Neural cell (in vitro differentiated cells): Measurements from ENCODE around the gene PGS1. TPM values are rescaled to one million over a fixed set of nuclear protein-coding genes. Genes with fewer than 3 reads are reported as not detected.
"Not testable (repeated sequence)": the region's sequence is repeated elsewhere in the genome, so short reads cannot be mapped to it uniquely, and the experiment has no call there.

ENCODE experiments used
- H2AFZ ChIP-seq: fragments of 200-600, 300-800 bp; sonication (generic), shearing (Covaris generic); 2 replicates; pipeline ENCODE4 v1.6.0; 2014; ENCODE audit warnings: low read depth, mild to moderate bottlenecking, antibody characterized with exemption, low read length, moderate library complexity
- H3F3A ChIP-seq: fragments of 200-600 bp; shearing (Covaris generic); 2 replicates; pipeline ENCODE4 v1.6.1; 2016; ENCODE audit warnings: mild to moderate bottlenecking, moderate library complexity, mixed read lengths, antibody characterized with exemption, low read length; ENCODE audit not compliant: insufficient read depth, poor library complexity, severe bottlenecking
- H3K27ac ChIP-seq: fragments of 200-600, 300-800 bp; sonication (generic), shearing (Covaris generic); 2 replicates; pipeline ENCODE4 v1.5.1; 2014; ENCODE audit warnings: mild to moderate bottlenecking, low read length, moderate library complexity
- H3K27me3 ChIP-seq: fragments of 300-800, 200-600 bp; sonication (generic), shearing (Covaris generic); 2 replicates; pipeline ENCODE4 v1.6.0; 2014; ENCODE audit warnings: mild to moderate bottlenecking, low read depth, low read length, moderate library complexity; ENCODE audit not compliant: insufficient read depth
- H3K36me3 ChIP-seq: fragments of 300-800, 200-600 bp; sonication (generic), shearing (Covaris generic); 2 replicates; pipeline ENCODE4 v1.5.1; 2014; ENCODE audit warnings: mild to moderate bottlenecking, antibody characterized with exemption, low read length, moderate library complexity; ENCODE audit not compliant: insufficient read depth
- H3K4me2 ChIP-seq: fragments of 300-800, 200-600 bp; sonication (generic), shearing (Covaris generic); 2 replicates; pipeline ENCODE4 v1.6.0; 2014; ENCODE audit warnings: mild to moderate bottlenecking, low read length
- H3K4me3 ChIP-seq: fragments of 300-800, 200-600 bp; sonication (generic), shearing (Covaris generic); 2 replicates; pipeline ENCODE4 v1.5.1; 2014; ENCODE audit warnings: mild to moderate bottlenecking, low read length, moderate library complexity
- H3K79me2 ChIP-seq: fragments of 200-600 bp; shearing (Covaris generic); replicated peaks from 2 replicates; pipeline ENCODE4 v1.6.0; 2014; ENCODE audit warnings: mild to moderate bottlenecking, low read length, moderate library complexity; ENCODE audit not compliant: insufficient read depth
- H3K9ac ChIP-seq: fragments of 300-800, 200-600 bp; sonication (generic), shearing (Covaris generic); 2 replicates; pipeline ENCODE4 v1.6.1; 2016; ENCODE audit warnings: mild to moderate bottlenecking, low read length, mixed read lengths
- H3K9me2 ChIP-seq: fragments of 200-600 bp; shearing (Covaris generic); 2 replicates; pipeline ENCODE4 v1.6.1; 2016; ENCODE audit warnings: mild to moderate bottlenecking, low read length, mixed read lengths; ENCODE audit not compliant: insufficient read depth
- H3K9me3 ChIP-seq: fragments of 200-600, 300-800 bp; sonication (generic), shearing (Covaris generic); 2 replicates; pipeline ENCODE4 v1.6.1; 2016; ENCODE audit warnings: mild to moderate bottlenecking, mixed run types, low read length, moderate library complexity, mixed read lengths
- H4K20me1 ChIP-seq: fragments of 200-600 bp; shearing (Covaris generic); 2 replicates; pipeline ENCODE4 v1.6.1; 2016; ENCODE audit warnings: mild to moderate bottlenecking, mixed run types; ENCODE audit not compliant: insufficient read depth
- EP300 ChIP-seq: fragments of 450-650 bp; conservative IDR thresholded peaks from 2 replicates; pipeline ENCODE4 v1.6.1; 2014; ENCODE audit warnings: antibody characterized with exemption, mild to moderate bottlenecking, moderate library complexity; ENCODE audit not compliant: poor library complexity, severe bottlenecking
- EZH2 ChIP-seq: fragments of 200-600, 300-800 bp; shearing (Covaris generic), sonication (generic); IDR thresholded peaks from 2 replicates; pipeline ENCODE4 v1.6.1; 2014; ENCODE audit warnings: antibody characterized with exemption, low read length, borderline replicate concordance, mild to moderate bottlenecking; ENCODE audit not compliant: insufficient read depth, poor library complexity, severe bottlenecking
- MXI1 ChIP-seq: fragments of 450-650 bp; conservative IDR thresholded peaks from 2 replicates; pipeline ENCODE4 v1.6.1; 2014; ENCODE audit warnings: antibody characterized with exemption, mild to moderate bottlenecking; ENCODE audit not compliant: poor library complexity, severe bottlenecking
- POLR2AphosphoS5 ChIP-seq: IDR thresholded peaks from 2 replicates; pipeline ENCODE4 v1.6.1; 2012
- RAD21 ChIP-seq: fragments of 450-650 bp; conservative IDR thresholded peaks from 2 replicates; pipeline ENCODE4 v1.6.1; 2014; ENCODE audit warnings: antibody characterized with exemption, mild to moderate bottlenecking, moderate library complexity
- SMC3 ChIP-seq: fragments of 450-650 bp; conservative IDR thresholded peaks from 2 replicates; pipeline ENCODE4 v1.6.1; 2014; ENCODE audit warnings: antibody characterized with exemption, mild to moderate bottlenecking, moderate library complexity; ENCODE audit not compliant: poor library complexity
- TAF1 ChIP-seq: IDR thresholded peaks from 2 replicates; pipeline ENCODE4 v1.6.1; 2012; ENCODE audit warnings: low read depth
- polyA plus RNA-seq: library from polyadenylated mRNA; depleted of rRNA; stranded (reverse); fragments of >200 nt; gene quantifications from 2 replicates; pipeline ENCODE4 v1.2.3, GENCODE V29; 2014
- TF ChIP-seq, protein P1 (sequence below): fragments of 450-650 bp; IDR thresholded peaks from 2 replicates; pipeline ENCODE4 v1.5.1; 2014; ENCODE audit warnings: antibody characterized with exemption, mild to moderate bottlenecking, moderate library complexity; ENCODE audit not compliant: poor library complexity, severe bottlenecking
- TF ChIP-seq, protein P2 (sequence below): IDR thresholded peaks from 2 replicates; pipeline ENCODE4 v1.6.1; 2012; ENCODE audit warnings: borderline replicate concordance

The PGS1 gene
- polyA plus RNA-seq, 1 donor from 2014 or later, result 65.7 TPM

DNA sequence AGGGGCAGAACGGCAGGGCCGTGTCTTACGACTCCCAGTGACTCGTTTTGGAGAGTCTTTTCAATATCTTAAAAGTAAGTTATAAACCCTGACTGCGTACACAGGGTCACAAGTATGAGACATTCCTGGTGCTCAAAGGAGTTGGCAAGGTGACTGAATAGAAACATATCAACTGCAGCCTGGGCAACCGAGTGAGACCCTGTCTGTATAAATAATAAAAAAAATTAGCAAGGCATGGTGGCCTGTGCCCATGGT lies 83.3 kb downstream of the PGS1 start:
- Histone ChIP-seq H3K9me3 (no peaks in the 10 kb centered on the region), H3K79me2 (no peaks in the 10 kb centered on the region), H3K36me3 (no peaks in the 10 kb centered on the region), H4K20me1 (no peaks in the 10 kb centered on the region), H2AFZ (no peak overlapping the region), H3K27ac (no peak overlapping the region), H3K9ac (no peak overlapping the region), H3K9me2 (no peaks in the 10 kb centered on the region), H3F3A (no peaks in the 10 kb centered on the region), H3K4me2 (no peak overlapping the region), H3K27me3 (no peaks in the 10 kb centered on the region), H3K4me3 (no peak overlapping the region)
- TF ChIP-seq POLR2AphosphoS5 (no peak), EP300 (no peak), SMC3 (no peak), EZH2 (no peak), TAF1 (no peak), RAD21 (no peak), MXI1 (no peak)
- TF ChIP-seq, protein P1, sequence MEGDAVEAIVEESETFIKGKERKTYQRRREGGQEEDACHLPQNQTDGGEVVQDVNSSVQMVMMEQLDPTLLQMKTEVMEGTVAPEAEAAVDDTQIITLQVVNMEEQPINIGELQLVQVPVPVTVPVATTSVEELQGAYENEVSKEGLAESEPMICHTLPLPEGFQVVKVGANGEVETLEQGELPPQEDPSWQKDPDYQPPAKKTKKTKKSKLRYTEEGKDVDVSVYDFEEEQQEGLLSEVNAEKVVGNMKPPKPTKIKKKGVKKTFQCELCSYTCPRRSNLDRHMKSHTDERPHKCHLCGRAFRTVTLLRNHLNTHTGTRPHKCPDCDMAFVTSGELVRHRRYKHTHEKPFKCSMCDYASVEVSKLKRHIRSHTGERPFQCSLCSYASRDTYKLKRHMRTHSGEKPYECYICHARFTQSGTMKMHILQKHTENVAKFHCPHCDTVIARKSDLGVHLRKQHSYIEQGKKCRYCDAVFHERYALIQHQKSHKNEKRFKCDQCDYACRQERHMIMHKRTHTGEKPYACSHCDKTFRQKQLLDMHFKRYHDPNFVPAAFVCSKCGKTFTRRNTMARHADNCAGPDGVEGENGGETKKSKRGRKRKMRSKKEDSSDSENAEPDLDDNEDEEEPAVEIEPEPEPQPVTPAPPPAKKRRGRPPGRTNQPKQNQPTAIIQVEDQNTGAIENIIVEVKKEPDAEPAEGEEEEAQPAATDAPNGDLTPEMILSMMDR, result no peak

DNA sequence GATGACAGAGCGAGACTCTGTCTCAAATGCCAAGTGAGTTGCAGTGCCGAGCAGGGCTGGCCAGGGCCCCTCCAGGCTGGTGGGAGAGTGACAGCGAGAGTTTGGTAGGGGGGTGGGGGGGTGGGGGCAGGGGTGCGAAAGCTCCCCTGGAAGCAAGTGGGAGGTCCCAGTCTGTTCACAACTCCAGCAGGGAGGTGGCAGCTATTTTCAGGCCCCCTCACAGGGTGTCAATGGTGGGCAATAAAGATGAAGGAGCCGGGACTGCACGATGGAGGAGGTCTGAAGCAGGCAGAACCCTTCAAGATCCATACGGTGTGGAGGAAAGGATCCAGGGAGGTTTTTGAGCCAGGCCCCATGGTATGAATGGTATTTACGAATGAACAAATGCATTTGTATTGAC lies 83.7 kb downstream of the PGS1 start:
- H2AFZ ChIP-seq, result no peak overlapping the region
- no peaks in the 10 kb centered on the region for H4K20me1 ChIP-seq
- H3K27ac ChIP-seq, result no peak overlapping the region
- no peaks in the 10 kb centered on the region for H3F3A ChIP-seq
- H3K4me2 ChIP-seq, result no peak overlapping the region
- no peak overlapping the region for H3K4me3 ChIP-seq
- no peaks in the 10 kb centered on the region for H3K27me3 ChIP-seq
- no peaks in the 10 kb centered on the region for H3K79me2 ChIP-seq
- no peaks in the 10 kb centered on the region for H3K9me3 ChIP-seq
- TF ChIP-seq POLR2AphosphoS5 (no peak), TAF1 (no peak), MXI1 (no peak), SMC3 (no peak)
- TF ChIP-seq, protein P2, sequence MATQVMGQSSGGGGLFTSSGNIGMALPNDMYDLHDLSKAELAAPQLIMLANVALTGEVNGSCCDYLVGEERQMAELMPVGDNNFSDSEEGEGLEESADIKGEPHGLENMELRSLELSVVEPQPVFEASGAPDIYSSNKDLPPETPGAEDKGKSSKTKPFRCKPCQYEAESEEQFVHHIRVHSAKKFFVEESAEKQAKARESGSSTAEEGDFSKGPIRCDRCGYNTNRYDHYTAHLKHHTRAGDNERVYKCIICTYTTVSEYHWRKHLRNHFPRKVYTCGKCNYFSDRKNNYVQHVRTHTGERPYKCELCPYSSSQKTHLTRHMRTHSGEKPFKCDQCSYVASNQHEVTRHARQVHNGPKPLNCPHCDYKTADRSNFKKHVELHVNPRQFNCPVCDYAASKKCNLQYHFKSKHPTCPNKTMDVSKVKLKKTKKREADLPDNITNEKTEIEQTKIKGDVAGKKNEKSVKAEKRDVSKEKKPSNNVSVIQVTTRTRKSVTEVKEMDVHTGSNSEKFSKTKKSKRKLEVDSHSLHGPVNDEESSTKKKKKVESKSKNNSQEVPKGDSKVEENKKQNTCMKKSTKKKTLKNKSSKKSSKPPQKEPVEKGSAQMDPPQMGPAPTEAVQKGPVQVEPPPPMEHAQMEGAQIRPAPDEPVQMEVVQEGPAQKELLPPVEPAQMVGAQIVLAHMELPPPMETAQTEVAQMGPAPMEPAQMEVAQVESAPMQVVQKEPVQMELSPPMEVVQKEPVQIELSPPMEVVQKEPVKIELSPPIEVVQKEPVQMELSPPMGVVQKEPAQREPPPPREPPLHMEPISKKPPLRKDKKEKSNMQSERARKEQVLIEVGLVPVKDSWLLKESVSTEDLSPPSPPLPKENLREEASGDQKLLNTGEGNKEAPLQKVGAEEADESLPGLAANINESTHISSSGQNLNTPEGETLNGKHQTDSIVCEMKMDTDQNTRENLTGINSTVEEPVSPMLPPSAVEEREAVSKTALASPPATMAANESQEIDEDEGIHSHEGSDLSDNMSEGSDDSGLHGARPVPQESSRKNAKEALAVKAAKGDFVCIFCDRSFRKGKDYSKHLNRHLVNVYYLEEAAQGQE, result no peak
- TF ChIP-seq, protein P1, result no peak
- H3K9me2 ChIP-seq, result no peaks in the 10 kb centered on the region
- no peaks in the 10 kb centered on the region for H3K36me3 ChIP-seq
- H3K9ac ChIP-seq, result no peak overlapping the region

DNA sequence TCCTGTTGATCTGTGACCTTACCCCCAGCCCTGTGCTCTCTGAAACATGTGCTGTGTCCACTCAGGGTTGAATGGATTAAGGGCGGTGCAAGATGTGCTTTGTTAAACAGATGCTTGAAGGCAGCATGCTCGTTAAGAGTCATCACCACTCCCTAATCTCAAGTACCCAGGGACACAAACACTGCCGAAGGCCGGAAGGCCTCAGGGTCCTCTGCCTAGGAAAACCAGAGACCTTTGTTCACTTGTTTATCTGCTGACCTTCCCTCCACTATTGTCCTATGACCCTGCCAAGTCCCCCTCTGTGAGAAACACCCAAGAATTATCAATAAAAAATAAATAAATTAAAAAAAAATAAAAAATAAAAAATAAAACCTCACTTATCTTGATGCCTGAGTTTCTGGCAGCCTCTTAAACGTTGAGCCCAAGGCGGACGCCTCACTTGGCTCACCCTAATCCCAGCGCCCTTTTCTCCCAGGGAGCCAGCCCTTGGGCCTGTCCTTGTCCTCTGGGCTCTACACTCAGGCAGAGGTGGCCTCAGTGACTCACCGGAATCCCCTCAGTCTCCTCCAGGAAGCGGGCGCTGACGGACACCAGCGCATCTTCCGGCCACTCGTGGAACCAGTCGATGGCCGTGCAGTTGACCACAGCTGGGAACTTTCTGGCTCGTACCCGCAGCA lies 87.8 kb downstream of the PGS1 start:
- not testable (repeated sequence) for H3K4me2 ChIP-seq, H3K4me3 ChIP-seq, H3K36me3 ChIP-seq, H3K9me3 ChIP-seq, H3K27ac ChIP-seq, H3F3A ChIP-seq, H3K9ac ChIP-seq, H3K9me2 ChIP-seq, H3K27me3 ChIP-seq, H3K79me2 ChIP-seq, H2AFZ ChIP-seq, H4K20me1 ChIP-seq
